Ascending aorta (tissue), 2 donors: ENCODE data around the gene ZCCHC14. TPM values are rescaled to one million over a fixed set of nuclear protein-coding genes. Genes with fewer than 3 reads are reported as not detected.

Experiments
- DNase-seq, 2 donors: peaks; one replicate each; pipeline ENCODE4 v3.0.0-alpha.2; 2019; ENCODE audit warnings: low spot score in 2 of 2
- H3K27ac ChIP-seq, 2 donors: fragments of 200-600 bp; sonication (generic); one replicate each; pipeline ENCODE4 v1.5.1; 2016 to 2017; ENCODE audit warnings: mild to moderate bottlenecking in 1 of 2
- H3K27me3 ChIP-seq: fragments of 200-600 bp; sonication (generic); one replicate; pipeline ENCODE4 v1.5.1; 2017
- H3K36me3 ChIP-seq, 2 donors: fragments of 200-600 bp; sonication (generic); one replicate each; pipeline ENCODE4 v1.5.1; 2016
- H3K4me1 ChIP-seq, 2 donors: fragments of 200-600 bp; sonication (generic); one replicate each; pipeline ENCODE4 v1.5.1; 2016 to 2017; ENCODE audit warnings: mild to moderate bottlenecking in 1 of 2
- H3K4me3 ChIP-seq, 2 donors: fragments of 200-600 bp; sonication (generic); one replicate each; pipeline ENCODE4 v1.5.1; 2016 to 2017; ENCODE audit warnings: mild to moderate bottlenecking in 1 of 2
- H3K9me3 ChIP-seq, 2 donors: fragments of 200-600 bp; sonication (generic); one replicate each; pipeline ENCODE4 v1.5.1; 2016
- CTCF ChIP-seq, 3 experiments: fragments of 200-600 bp in 2 of 3; fragments of 450-650 bp in 1 of 3; sonication (generic) in 2 of 3; IDR thresholded peaks; one replicate each; pipeline ENCODE4 v1.5.1; 2016 to 2019; ENCODE audit warnings: antibody characterized with exemption in 3 of 3, mild to moderate bottlenecking in 1 of 3, moderate library complexity in 1 of 3
- intact Hi-C: fragments of 100-400 bp; cut with DNase I; formaldehyde crosslinking; loops from one replicate; pipeline ENCODE4 v1.15.1; 2023
- total RNA-seq: library from RNA; depleted of rRNA; stranded (reverse); fragments of >200 nt; gene quantifications from one replicate; pipeline ENCODE4 v1.1.0, GENCODE V29; 2016

ZCCHC14 gene
- total RNA-seq, 1 donor from 2014 or later: 131 TPM

- no peak for TF ChIP-seq CTCF (IDR thresholded peaks at IDR 0.05)
- Histone ChIP-seq H3K4me1 (peaks cover 3 to 24% of the 10 kb centered on the region in 2 donors), H3K27me3 (no peaks in the 10 kb centered on the region), H3K4me3 (no peak overlapping the region), H3K9me3 (peaks cover 0 to 6% of the 10 kb centered on the region in 2 donors), H3K36me3 (no peaks in the 10 kb centered on the region), H3K27ac (no peak overlapping the region)
- intact Hi-C loops: no loop called here
- no peak for DNase-seq
Measured at GRCh38 chr16:87535457-87535854, 42.6 kb upstream of the ZCCHC14 start.

GRCh38 chr16:87534751-87535150, 41.9 kb upstream of the ZCCHC14 start:
- peaks cover 0 to 13% of the 10 kb centered on the region in 2 donors for H3K9me3 ChIP-seq
- H3K27me3 ChIP-seq: no peaks in the 10 kb centered on the region
- TF ChIP-seq CTCF (IDR thresholded peaks at IDR 0.05): no peak
- no peak for DNase-seq
- H3K4me3 ChIP-seq: no peak overlapping the region
- intact Hi-C loops: no loop called here
- no peak overlapping the region for H3K27ac ChIP-seq
- peaks cover 0 to 17% of the 10 kb centered on the region in 2 donors for H3K4me1 ChIP-seq
- H3K36me3 ChIP-seq: no peaks in the 10 kb centered on the region

GRCh38 chr16:87534030-87534653, 41.3 kb upstream of the ZCCHC14 start:
- Histone ChIP-seq H3K27me3 (no peaks in the 10 kb centered on the region), H3K27ac (no peak overlapping the region), H3K36me3 (no peaks in the 10 kb centered on the region), H3K4me3 (no peak overlapping the region), H3K9me3 (peaks cover 0 to 14% of the 10 kb centered on the region in 2 donors), H3K4me1 (peaks cover 0 to 11% of the 10 kb centered on the region in 2 donors)
- no peak for DNase-seq
- TF ChIP-seq CTCF (IDR thresholded peaks at IDR 0.05): no peak
- intact Hi-C loops: no loop called here

- H3K36me3 ChIP-seq: no peaks in the 10 kb centered on the region
- no peak overlapping the region for H3K4me3 ChIP-seq
- no peak overlapping the region for H3K27ac ChIP-seq
- intact Hi-C loops: no loop called here
- peaks cover 0 to 3% of the 10 kb centered on the region in 2 donors for H3K4me1 ChIP-seq
- peaks cover 0 to 14% of the 10 kb centered on the region in 2 donors for H3K9me3 ChIP-seq
- no peak for DNase-seq
- no peak for TF ChIP-seq CTCF (IDR thresholded peaks at IDR 0.05)
- no peaks in the 10 kb centered on the region for H3K27me3 ChIP-seq
Measured at GRCh38 chr16:87533061-87533460, 40.2 kb upstream of the ZCCHC14 start.

- Histone ChIP-seq H3K36me3 (no peaks in the 10 kb centered on the region), H3K27me3 (no peaks in the 10 kb centered on the region), H3K4me3 (no peak overlapping the region), H3K27ac (no peak overlapping the region), H3K9me3 (peaks cover 0 to 14% of the 10 kb centered on the region in 2 donors), H3K4me1 (no peaks in the 10 kb centered on the region)
- no peak for TF ChIP-seq CTCF (IDR thresholded peaks at IDR 0.05)
- DNase-seq: no peak
- intact Hi-C loops: no loop called here
Measured at GRCh38 chr16:87531418-87531817, 38.6 kb upstream of the ZCCHC14 start.
